HepG2 (cell line): ENCODE data around the gene ZNF10. TPM values are rescaled to one million over a fixed set of nuclear protein-coding genes. Genes with fewer than 3 reads are reported as not detected.

Experiments used
- AGO1 ChIP-seq: fragments of 200-400 bp; formaldehyde crosslinking; IDR thresholded peaks from 2 replicates; pipeline ENCODE4 v1.6.1; 2017; ENCODE audit warnings: mild to moderate bottlenecking, low read depth, low read length, moderate library complexity; ENCODE audit not compliant: poor library complexity, severe bottlenecking
- ARNTL ChIP-seq: sonication (generic); formaldehyde crosslinking; IDR thresholded peaks from 2 replicates; pipeline ENCODE4 v1.4.0; 2020; ENCODE audit warnings: mild to moderate bottlenecking, missing genetic modification reagents
- EP300 ChIP-seq, 3 experiments: sonication (generic) in 1 of 3; formaldehyde crosslinking in 1 of 3; IDR thresholded peaks; 2 replicates each; pipeline versions ENCODE4 v1.5.1 to v1.6.1; 2011 to 2020; ENCODE audit warnings: low read depth in 2 of 3, low read length in 2 of 3, borderline replicate concordance in 1 of 3, improper control_type of control experiment in 1 of 3, mild to moderate bottlenecking in 1 of 3, missing genetic modification reagents in 1 of 3, moderate library complexity in 1 of 3
- ERF ChIP-seq: IDR thresholded peaks from 2 replicates; pipeline ENCODE4 v1.6.1; 2018; ENCODE audit warnings: missing biosample characterization, missing genetic modification reagents
- FOXO4 ChIP-seq: sonication (generic); formaldehyde crosslinking; conservative IDR thresholded peaks from 2 replicates; pipeline ENCODE4 v1.8.1; 2023; ENCODE audit warnings: missing genetic modification reagents
- GATAD1 ChIP-seq: IDR thresholded peaks from 2 replicates; pipeline ENCODE4 v1.6.1; 2016; ENCODE audit warnings: missing genetic modification reagents, missing compliant biosample characterization
- HMG20A ChIP-seq: IDR thresholded peaks from 2 replicates; pipeline ENCODE4 v1.6.1; 2016; ENCODE audit warnings: borderline replicate concordance
- KAT7 ChIP-seq: IDR thresholded peaks from 2 replicates; pipeline ENCODE4 v1.6.1; 2018; ENCODE audit warnings: borderline replicate concordance, missing compliant biosample characterization
- POGZ ChIP-seq: sonication (generic); formaldehyde crosslinking; IDR thresholded peaks from 2 replicates; pipeline ENCODE4 v1.4.0; 2020; ENCODE audit warnings: mild to moderate bottlenecking, missing genetic modification reagents
- REXO4 ChIP-seq: sonication (generic); formaldehyde crosslinking; IDR thresholded peaks from 2 replicates; pipeline ENCODE4 v1.8.0; 2022; ENCODE audit warnings: missing genetic modification reagents, mild to moderate bottlenecking, borderline replicate concordance
- SATB2 ChIP-seq: sonication (generic); formaldehyde crosslinking; IDR thresholded peaks from 2 replicates; pipeline ENCODE4 v1.5.0; 2020; ENCODE audit warnings: missing genetic modification reagents
- TAF1 ChIP-seq: sonication (generic); formaldehyde crosslinking; IDR thresholded peaks from 2 replicates; pipeline ENCODE4 v1.4.0; 2020; ENCODE audit warnings: missing genetic modification reagents
- TMF1 ChIP-seq: sonication (generic); formaldehyde crosslinking; IDR thresholded peaks from 2 replicates; pipeline ENCODE4 v1.8.1; 2022; ENCODE audit warnings: low read depth, missing genetic modification reagents
- ZNF138 ChIP-seq: sonication (generic); formaldehyde crosslinking; IDR thresholded peaks from 2 replicates; pipeline ENCODE4 v1.5.0; 2020; ENCODE audit warnings: mild to moderate bottlenecking, low read depth, missing genetic modification reagents
- ZNF234 ChIP-seq: sonication (generic); formaldehyde crosslinking; conservative IDR thresholded peaks from 2 replicates; pipeline ENCODE4 v1.5.1; 2020; ENCODE audit warnings: mild to moderate bottlenecking, missing genetic modification reagents
- ZNF256 ChIP-seq: sonication (generic); formaldehyde crosslinking; conservative IDR thresholded peaks from 2 replicates; pipeline ENCODE4 v1.4.0; 2020; ENCODE audit warnings: missing genetic modification reagents
- ZNF34 ChIP-seq: sonication (generic); formaldehyde crosslinking; IDR thresholded peaks from 2 replicates; pipeline ENCODE4 v1.4.0; 2020; ENCODE audit warnings: mild to moderate bottlenecking, missing genetic modification reagents, borderline replicate concordance
- ZNF576 ChIP-seq: sonication (generic); formaldehyde crosslinking; IDR thresholded peaks from 2 replicates; pipeline ENCODE4 v1.4.0; 2020; ENCODE audit warnings: mild to moderate bottlenecking, missing genetic modification reagents
- ZNF577 ChIP-seq: sonication (generic); formaldehyde crosslinking; IDR thresholded peaks from 2 replicates; pipeline ENCODE4 v1.4.0; 2020; ENCODE audit warnings: mild to moderate bottlenecking, low read depth, missing genetic modification reagents, borderline replicate concordance
- ZNF775 ChIP-seq: sonication (generic); formaldehyde crosslinking; IDR thresholded peaks from 2 replicates; pipeline ENCODE4 v1.4.0; 2020; ENCODE audit warnings: missing genetic modification reagents, mild to moderate bottlenecking, moderate library complexity, borderline replicate concordance
- ZNF780A ChIP-seq: sonication (generic); formaldehyde crosslinking; IDR thresholded peaks from 2 replicates; pipeline ENCODE4 v1.8.0; 2022; ENCODE audit warnings: mild to moderate bottlenecking, missing genetic modification reagents, moderate library complexity
- polyA plus RNA-seq, 8 experiments: library from polyadenylated mRNA; depleted of rRNA in 3 of 8; stranded (reverse) in 7 of 8; unstranded in 1 of 8; fragments of >200 nt; fragmentation: Illumina TruSeq in 4 of 8; extraction: Trizol in 4 of 8; gene quantifications; 2 replicates each; pipeline versions ENCODE4 v1.2.1 to v1.2.3, GENCODE V29; 2011 to 2016; ENCODE audit warnings: low read depth in 4 of 8, missing spikeins in 1 of 8, mixed read lengths in 1 of 8; ENCODE audit not compliant: insufficient read depth in 1 of 8
- total RNA-seq, 5 experiments: library from RNA; depleted of rRNA; stranded (reverse); fragments of >200 nt; fragmentation: Illumina TruSeq; extraction: Trizol; gene quantifications; 2 replicates each; pipeline ENCODE4 v1.2.3, GENCODE V29; 2016; ENCODE audit warnings: low read depth in 1 of 5
- TF ChIP-seq, protein P1 (sequence below): sonication (generic); formaldehyde crosslinking; IDR thresholded peaks from 2 replicates; pipeline ENCODE4 v1.4.0; 2020; ENCODE audit warnings: missing genetic modification reagents, borderline replicate concordance
- TF ChIP-seq, protein P2 (sequence below): sonication (generic); formaldehyde crosslinking; IDR thresholded peaks from 2 replicates; pipeline ENCODE4 v1.4.0; 2020; ENCODE audit warnings: missing genetic modification reagents
- TF ChIP-seq, protein P3 (sequence below): sonication (generic); formaldehyde crosslinking; IDR thresholded peaks from 2 replicates; pipeline ENCODE4 v1.8.1; 2023; ENCODE audit warnings: missing genetic modification reagents, inconsistent platforms, borderline replicate concordance

The ZNF10 gene
- total and polyA plus RNA-seq, 2 of the 13 experiments (the other 11 are each of a cell fraction or from before 2014, with no cell fraction given) = 2.9 to 6.5 TPM

DNA sequence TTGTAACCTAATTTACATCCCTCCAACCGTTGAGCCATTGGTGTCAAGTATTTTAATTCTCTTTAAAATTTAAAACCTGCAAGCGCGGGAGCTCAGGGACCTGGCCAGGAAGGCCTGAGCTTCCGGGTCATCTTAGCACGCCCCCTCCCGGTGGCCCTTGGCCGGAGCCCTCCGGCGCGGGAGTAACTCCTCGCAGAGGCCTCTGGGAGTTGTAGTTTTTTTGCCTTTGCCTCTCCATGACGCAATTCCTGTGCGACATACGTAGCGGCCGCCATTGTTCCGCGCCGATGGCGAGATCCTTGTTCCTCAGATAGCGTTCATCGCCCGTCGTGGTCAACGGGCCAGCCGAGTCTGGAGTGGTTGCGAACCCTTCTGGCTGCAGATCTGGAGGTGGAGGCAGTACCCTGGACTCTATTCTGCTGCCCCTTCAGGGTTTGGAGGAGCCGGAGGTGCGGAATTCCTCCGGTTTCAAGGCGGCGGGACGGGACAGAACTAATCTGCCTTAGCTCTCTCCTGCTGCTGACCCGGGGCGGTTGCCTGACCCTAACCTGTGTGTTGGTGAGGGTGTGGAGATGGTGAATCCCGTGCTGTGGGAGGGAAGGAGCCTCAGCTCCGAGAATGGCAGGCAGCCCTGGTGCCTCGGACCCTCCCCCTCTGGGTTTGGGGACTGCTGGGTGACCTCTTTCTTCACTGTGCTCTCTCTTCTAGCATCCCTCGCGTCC, 51.0 kb downstream of the ZNF10 start, which contains the start of gene ZNF268 (continued):
- peak; percentile 99 for TF ChIP-seq GATAD1 (CRISPR knock-in tag)
- no peak for TF ChIP-seq ZNF576 (CRISPR knock-in tag)
- TF ChIP-seq ZNF577 = no peak
- TF ChIP-seq, protein P1, sequence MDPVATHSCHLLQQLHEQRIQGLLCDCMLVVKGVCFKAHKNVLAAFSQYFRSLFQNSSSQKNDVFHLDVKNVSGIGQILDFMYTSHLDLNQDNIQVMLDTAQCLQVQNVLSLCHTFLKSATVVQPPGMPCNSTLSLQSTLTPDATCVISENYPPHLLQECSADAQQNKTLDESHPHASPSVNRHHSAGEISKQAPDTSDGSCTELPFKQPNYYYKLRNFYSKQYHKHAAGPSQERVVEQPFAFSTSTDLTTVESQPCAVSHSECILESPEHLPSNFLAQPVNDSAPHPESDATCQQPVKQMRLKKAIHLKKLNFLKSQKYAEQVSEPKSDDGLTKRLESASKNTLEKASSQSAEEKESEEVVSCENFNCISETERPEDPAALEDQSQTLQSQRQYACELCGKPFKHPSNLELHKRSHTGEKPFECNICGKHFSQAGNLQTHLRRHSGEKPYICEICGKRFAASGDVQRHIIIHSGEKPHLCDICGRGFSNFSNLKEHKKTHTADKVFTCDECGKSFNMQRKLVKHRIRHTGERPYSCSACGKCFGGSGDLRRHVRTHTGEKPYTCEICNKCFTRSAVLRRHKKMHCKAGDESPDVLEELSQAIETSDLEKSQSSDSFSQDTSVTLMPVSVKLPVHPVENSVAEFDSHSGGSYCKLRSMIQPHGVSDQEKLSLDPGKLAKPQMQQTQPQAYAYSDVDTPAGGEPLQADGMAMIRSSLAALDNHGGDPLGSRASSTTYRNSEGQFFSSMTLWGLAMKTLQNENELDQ = no peak
- no peak for TF ChIP-seq ZNF775 (CRISPR knock-in tag)
- peak; percentile 67; the same call in 1 of the 2 replicates for TF ChIP-seq TAF1 (CRISPR knock-in tag)
- TF ChIP-seq ZNF256 (CRISPR knock-in tag) = no peak
- TF ChIP-seq, protein P2, sequence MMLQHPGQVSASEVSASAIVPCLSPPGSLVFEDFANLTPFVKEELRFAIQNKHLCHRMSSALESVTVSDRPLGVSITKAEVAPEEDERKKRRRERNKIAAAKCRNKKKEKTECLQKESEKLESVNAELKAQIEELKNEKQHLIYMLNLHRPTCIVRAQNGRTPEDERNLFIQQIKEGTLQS = 0 out of 2 replicates have a peak, but pooled peaks have one; percentile 22
- no peak for TF ChIP-seq SATB2 (CRISPR knock-in tag)
- no peak for TF ChIP-seq FOXO4 (CRISPR knock-in tag)
- TF ChIP-seq AGO1 = no peak
- TF ChIP-seq TMF1 (CRISPR knock-in tag) = no peak
- TF ChIP-seq, protein P3, sequence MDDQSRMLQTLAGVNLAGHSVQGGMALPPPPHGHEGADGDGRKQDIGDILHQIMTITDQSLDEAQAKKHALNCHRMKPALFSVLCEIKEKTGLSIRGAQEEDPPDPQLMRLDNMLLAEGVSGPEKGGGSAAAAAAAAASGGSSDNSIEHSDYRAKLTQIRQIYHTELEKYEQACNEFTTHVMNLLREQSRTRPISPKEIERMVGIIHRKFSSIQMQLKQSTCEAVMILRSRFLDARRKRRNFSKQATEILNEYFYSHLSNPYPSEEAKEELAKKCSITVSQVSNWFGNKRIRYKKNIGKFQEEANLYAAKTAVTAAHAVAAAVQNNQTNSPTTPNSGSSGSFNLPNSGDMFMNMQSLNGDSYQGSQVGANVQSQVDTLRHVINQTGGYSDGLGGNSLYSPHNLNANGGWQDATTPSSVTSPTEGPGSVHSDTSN (CRISPR knock-in tag) = no peak
- no peak for TF ChIP-seq EP300 (IDR thresholded peaks at IDR 0.05; ENCODE audit: low read depth in 2 of 2, low read length in 2 of 2)
- TF ChIP-seq EP300 (CRISPR knock-in tag; IDR thresholded peaks at IDR 0.05; ENCODE audit: borderline replicate concordance) = peak; percentile 48; the same call in 1 of the 2 replicates
- peak; percentile 47; the same call in 1 of the 2 replicates for TF ChIP-seq KAT7 (CRISPR knock-in tag)
- TF ChIP-seq REXO4 (CRISPR knock-in tag) = no peak
- no peak for TF ChIP-seq ZNF138
- TF ChIP-seq ZNF234 = no peak; the same call in 1 of the 2 replicates
- peak; percentile 97 for TF ChIP-seq POGZ
- no peak for TF ChIP-seq ZNF34 (CRISPR knock-in tag)
- peak; percentile 51; the same call in 1 of the 2 replicates for TF ChIP-seq ARNTL (CRISPR knock-in tag)
- peak; percentile 77; the same call in 1 of the 2 replicates for TF ChIP-seq ERF (CRISPR knock-in tag)
- TF ChIP-seq HMG20A (CRISPR knock-in tag) = no peak
- TF ChIP-seq ZNF780A (CRISPR knock-in tag) = no peak
